C4-2B (cell line): Measurements from ENCODE around the gene SLC25A5.

ENCODE experiments used
- CTCF ChIP-seq: fragments of 450-650 bp; conservative IDR thresholded peaks from 2 replicates; pipeline ENCODE4 v1.5.1; 2017; ENCODE audit warnings: mild to moderate bottlenecking
- ZFX ChIP-seq: fragments of 450-650 bp; IDR thresholded peaks from 2 replicates; pipeline ENCODE4 v1.6.1; 2017

- TF ChIP-seq CTCF = no peak
- TF ChIP-seq ZFX = no peak
These were observed 9.1 kb upstream of the SLC25A5 start for GRCh38 chrX:119459181-119459580.
